GM21717 (cell line): ENCODE results near the gene PIK3CD.
"Not testable (repeated sequence)": the region's sequence is repeated elsewhere in the genome, so short reads cannot be mapped to it uniquely, and the experiment has no call there.

ENCODE experiments used
- ATAC-seq: cut with Tn5 transposase; IDR thresholded peaks from one replicate; pipeline ENCODE4 v1.9.1; 2021; ENCODE audit warnings: mild to moderate bottlenecking, moderate library complexity; ENCODE audit not compliant: unreplicated experiment

The PIK3CD gene

DNA sequence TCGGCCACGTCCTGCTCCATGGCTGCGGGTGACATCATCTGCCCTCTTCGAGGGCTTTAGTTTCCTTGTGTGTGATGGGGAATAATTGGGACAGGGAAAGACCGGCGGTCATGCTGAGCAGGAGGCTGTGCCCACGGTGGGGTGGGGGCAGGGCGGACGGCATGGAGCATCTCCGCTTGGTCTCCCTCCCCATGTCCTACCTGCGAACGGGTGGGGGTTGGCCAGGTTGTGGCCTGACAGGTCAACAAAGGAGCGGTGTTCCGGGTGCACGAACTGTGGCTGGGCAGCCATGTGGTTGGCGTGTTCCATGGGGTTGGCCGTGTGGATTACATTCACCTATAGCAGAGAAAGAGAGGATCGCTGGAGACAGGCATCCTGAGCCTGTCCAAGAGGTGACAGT lies 80.0 kb downstream of the PIK3CD start:
- no peak for ATAC-seq

DNA sequence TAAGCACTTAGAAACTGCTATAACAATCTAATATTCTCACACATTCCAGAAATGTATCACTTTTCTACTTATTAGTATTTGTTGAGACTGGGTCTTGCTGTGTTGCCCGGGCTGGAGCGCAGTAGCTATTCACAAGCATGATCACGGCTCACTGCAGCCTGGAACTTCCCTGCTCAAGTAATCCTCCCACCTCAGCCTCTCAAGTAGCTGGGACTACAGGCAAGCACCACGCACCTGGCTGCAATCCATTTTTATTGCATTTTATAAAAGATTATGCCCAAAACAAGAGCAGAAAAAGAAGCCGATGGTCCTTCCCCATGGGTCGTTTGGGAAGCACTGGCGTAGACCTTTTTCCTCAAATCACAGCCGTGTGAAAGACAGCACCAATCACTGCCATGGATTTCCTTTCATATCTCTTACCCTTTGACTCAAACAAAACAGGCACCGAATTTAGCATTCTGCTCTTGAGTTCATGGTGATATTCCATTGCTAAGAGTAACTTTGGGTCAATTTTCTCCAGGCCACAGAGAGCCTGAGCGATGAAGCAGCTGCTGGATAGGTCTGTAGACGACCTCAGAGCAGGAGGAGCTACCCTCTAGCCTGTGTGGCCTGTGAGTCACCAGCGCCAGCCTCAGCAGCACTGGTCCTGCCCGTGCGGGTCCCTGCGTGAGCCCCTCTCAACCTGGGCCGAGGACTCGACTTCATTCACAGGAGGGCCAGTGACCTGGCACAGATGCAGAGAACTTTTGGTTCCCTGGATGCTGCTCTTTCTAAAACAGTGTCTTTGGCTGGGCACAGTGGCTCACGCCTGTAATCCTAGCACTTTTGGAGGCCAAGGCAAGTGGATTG lies 80.8 kb downstream of the PIK3CD start:
- no peak for ATAC-seq

DNA sequence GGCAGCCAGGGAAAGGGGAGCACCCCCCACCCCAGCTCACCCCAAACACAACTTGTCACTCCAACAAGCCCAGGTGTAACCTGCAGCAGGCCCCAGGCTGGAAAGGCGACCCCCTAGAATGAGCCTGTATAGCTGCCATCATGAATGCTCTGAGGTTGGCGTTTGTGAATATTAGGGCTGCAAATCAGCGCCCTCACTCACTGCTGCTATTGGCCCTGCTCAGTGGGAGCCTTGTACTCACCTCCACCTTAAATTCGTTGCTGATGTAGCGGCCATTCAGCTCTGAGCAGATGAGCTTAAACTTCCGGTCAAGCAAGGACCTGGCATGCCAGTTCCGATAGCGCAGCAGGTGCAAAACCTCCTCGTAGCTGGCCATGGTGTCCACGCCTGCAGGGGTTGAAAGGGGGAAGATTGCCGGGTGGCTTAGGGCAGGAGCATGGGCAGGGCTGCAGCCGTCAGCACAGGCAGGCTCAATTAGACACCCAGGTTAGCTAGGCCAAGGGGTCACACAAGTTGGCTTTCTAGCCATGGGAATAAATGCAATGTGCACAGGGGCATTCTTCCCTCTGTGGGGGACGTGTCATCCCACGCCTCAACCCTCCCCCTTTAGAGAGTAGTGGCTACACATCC lies 81.7 kb downstream of the PIK3CD start:
- ATAC-seq, result no peak

DNA sequence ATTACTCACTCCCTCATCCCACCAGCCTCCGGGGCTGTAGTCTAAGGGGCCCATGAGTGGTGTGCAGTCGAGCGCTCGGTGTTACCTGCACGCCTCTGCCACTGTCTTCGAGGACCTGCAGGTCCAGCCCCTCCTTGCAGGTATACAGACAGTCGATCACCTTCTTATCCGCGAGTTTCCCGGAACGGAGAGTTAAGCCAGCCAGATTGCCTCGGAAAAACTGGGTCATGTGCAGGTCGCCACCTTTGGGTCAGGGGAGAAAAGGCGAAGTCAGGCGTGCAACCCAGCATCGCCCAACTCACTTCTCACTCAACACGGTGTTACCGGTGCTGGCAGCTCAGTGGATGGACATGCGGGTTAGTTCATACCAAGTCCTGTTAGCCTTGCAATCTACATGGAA lies 84.3 kb downstream of the PIK3CD start:
- no peak for ATAC-seq

DNA sequence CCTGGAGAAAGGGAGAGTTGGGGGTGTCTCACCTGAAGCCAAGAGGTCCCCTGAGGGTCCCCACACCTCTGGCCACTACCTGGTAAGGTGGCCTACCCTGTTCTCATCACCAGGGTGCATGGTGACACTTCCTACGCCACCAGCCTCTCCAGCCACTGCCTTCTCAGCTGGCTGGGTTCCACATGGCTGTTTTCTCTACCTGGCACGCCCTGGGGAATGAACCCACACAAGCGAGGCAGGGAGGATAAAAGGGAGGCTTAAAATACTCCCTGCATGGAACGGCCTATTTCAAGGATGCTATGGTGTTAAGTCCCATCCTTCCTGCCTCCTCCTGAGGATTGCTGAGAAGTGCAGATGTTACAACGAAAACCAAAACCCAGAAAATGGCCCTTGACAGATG lies 84.7 kb downstream of the PIK3CD start:
- no peak for ATAC-seq

DNA sequence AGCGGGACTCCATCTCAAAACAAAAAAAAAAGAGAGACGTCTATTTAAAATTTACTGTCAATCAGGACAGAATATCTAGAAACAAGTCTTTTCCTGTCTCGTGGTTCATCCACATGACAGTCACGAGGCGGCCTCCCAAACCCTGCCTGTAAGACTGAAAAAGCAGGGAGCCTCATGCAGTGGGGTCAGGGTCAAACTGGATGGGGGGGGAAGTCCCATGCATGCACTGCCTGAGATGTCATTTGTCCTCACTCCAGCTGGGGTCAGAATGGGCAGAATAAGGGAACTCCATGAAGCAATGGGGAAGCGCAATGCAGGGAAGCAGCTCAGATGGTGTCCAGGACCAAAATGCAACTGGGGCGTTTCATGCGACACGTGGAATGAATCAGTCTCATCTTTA lies 85.5 kb downstream of the PIK3CD start:
- ATAC-seq, result no peak

DNA sequence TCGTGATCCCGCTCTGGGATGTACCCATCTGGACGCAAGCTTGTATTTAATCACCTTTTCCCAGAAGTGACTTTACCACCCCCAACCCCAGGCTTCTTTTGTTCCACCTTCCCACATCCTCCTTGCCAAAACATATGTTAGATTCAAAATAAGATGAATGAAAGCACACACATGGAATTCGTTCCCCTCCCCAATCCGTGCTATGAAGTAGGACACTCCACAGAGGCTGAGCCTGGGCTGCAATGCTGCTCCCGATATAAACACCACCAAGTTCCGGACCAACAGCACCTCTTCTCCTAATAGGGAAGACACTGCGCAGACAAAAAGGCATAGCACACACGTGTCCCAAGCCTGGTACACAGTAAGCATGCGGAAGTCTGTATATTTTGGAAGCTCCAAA lies 86.1 kb downstream of the PIK3CD start:
- no peak for ATAC-seq

DNA sequence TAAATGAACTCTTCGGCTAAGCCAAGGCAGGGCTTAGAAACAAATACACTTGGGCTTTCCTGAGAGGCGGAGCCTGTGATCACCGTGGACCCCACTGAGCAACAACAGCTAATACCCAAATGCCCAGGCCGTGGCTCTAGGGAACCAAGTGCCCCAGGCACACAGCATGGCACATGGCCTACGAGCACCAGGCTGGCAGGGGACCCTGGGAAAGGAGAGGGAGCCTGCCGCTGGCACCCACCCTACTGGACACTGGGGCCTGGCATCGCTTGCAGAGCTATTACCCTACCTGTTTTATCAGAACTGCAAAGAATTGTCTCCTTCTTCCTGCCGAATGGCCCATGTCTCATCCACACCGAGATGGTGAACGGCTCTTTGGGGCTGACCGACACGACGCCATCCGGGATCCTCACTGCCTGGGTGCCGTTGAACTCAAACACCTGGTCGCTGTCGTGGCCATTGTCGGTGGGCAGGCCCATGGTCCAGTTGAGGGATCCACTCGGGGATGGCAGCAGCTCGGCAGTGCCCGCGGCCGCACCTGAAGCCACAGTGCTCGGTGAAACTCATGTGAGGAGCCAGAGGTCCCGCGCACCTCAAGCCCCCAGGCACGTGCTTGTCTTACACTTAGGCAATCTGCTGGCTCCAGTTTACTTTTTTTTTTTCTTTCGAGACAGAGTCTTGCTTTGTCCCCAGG lies 92.7 kb downstream of the PIK3CD start:
- ATAC-seq, result no peak

DNA sequence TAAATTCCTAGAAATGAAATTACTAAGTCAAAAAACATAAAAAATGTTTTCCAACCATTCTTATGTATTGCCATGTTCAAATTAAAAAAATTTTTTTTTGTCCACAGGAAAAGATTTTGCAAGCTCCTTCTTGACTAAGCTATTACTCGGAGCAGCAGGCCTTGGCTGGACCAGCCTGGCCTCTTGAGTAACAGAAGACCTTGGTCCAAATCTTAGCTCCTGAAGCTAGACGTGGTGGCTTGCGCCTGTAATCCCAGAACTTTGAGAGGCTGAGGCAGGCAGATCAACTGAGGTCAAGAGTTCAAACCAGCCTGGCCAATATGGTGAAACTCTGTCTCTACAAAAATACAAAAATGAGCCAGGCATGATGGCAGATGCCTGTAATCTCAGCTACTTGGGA lies 94.7 kb downstream of the PIK3CD start:
- ATAC-seq, result no peak

DNA sequence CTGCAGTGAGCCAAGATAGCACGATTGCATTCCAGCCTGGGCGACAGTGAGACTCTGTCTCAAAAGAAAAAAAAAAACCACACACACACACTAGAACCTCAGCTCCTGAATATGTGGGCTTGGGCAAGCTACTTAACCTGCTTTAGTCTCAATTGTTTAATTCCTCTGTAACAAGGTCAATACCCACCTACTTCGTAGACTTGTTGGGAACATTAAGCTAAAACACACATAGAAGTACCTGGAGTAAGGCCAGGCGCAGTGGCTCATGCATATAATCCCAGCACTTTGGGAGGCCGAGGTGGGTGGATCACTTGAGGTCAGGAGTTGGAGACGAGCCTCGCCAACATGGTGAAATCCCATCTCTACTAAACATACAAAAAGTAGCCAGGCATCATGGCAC lies 95.1 kb downstream of the PIK3CD start:
- no peak for ATAC-seq

DNA sequence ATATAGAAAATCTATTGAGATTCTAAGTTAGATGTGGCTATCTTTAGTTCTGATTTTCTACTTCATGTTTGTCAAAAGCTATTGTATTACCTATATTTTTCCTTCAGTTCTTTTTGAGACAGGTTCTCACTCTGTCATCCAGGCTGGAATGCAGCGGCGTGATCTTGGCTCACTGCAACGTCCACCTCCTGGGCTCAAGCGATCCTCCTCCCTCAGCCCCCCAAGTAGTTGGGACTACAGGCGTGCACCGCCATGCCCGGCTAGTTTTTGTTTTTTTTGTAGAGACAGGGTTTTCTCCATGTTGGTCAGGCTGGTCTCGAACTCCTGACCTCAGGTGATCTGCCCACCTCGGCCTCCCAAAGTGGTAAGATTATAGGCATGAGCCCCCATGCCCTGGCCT lies 96.9 kb downstream of the PIK3CD start:
- not testable (repeated sequence) for ATAC-seq

DNA sequence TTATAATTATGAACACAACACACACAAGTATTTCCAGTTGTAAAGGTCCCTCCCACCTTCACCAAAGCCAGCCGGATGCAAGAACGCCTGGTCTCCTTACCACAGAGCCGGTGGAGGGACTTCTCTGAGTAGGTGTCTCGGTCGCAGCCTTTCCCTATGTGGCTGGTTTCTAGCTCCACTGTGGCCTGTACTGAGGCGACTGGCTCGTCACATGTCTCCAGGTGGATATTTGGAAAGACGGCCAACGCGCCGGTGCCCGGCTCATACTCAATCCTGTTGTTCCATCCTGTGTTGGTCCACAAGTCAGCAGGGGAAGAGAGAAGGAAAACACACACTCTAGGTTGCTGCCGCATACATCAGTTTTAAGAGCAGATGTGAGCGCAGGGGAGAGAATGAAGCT lies 97.8 kb downstream of the PIK3CD start:
- ATAC-seq, result no peak

DNA sequence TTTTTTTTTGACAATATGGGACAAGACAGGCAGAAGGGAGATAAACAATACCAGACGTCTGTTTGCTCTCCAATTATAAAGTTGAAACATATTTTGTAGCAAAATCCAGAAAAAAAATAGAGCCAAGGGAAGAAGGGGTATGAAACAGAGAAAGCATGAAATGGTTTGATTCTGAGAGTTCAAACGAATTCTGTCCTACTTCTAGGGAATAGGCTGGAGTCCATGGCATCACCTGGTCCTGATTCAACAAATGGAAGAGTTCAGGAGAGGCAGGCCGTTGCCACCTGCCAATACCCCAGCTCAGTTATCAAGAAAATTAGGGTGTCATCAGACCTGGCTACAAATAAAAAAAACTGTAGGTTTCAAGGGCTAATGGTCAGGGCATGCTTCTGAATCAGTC lies 100.4 kb downstream of the PIK3CD start:
- ATAC-seq, result no peak

DNA sequence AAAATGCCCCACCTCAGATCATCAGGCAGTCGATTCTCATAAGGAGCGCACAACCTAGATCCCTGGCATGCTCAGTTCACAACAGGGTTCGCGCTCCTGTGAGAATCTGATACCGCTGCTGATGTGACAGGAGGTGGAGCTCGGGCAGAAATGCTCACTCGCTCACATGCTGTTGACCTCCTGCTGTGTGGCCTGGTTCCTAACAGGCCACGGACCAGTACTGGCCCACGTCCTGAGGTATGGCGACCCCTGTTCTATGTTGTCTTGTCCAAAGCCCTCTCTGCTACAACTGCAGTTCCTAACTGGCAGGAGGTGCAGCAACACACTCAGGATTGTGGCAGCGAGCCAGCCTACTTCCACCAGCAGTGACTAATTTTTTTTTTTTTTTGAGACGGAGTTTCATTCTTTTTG lies 101.6 kb downstream of the PIK3CD start:
- no peak for ATAC-seq

DNA sequence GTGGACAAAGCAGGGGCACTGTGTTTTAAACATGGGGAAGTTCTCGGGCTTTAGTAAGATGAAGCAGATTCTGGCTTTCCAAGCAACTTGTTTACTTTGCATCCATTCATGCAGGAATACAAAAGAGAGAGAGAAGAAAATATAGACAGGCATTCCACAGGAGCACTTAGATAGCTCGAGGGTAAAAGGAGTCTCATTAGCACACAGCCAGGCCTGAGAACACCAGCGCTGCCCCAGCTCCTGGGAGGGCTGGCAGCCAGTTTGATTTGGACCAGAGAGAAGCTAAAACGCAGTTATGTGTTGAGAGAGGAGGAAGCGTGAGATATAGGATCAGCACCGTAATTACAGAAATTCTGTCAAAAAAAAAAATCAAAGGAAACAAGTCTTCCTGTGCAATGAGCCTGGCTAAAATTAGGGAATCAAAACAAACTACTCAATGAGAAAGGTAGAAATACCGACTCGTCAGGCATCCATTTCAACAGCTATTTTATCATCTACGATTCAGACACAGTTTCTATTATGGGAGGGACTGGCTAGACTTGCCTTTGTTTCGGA lies 104.0 kb downstream of the PIK3CD start:
- no peak for ATAC-seq

DNA sequence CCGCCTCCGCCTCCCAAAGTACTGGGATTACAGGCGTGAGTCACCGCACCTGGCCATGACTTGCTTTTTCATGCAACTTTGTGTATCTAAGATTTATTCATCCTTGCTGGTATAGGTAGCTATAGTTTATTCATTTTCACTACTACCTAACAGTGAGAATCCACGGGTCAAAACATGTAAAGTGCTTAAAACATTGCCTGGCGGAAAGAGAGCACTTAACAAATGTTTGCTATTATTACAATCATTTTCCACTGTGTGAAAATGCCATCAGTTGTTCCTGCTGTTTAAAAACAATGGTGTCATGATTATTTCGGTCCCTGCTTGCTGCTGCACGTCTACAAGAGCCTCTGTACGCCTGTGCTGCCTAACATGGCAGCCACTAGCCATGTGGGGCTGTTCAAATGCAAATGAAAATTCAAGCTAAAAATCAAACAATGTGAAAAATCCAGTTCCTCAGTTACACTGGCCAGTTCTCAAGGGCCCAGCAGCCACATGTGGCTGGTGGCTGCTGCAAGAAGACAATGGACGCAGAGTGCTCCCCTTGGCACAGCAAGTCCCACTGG lies 107.1 kb downstream of the PIK3CD start:
- ATAC-seq, result no peak

DNA sequence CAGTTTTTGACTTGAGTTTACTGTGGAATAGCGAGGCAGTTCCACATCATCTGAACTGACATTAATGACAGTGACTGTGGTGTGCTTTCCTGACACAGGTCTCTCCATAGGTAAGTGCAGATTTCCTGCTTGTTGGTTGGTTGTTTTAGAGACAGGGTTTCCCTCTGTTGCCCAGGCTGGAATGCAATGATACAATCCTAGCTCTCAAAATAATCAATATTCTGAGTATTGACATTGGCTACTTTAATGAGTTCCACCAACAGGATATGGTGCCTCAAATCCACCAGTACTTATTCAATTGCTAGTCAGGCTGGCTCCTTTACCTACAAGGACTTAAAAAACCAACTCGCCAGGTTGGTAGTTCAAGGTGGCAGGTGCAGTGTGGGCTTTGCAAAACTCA lies 108.4 kb downstream of the PIK3CD start:
- ATAC-seq, result no peak

DNA sequence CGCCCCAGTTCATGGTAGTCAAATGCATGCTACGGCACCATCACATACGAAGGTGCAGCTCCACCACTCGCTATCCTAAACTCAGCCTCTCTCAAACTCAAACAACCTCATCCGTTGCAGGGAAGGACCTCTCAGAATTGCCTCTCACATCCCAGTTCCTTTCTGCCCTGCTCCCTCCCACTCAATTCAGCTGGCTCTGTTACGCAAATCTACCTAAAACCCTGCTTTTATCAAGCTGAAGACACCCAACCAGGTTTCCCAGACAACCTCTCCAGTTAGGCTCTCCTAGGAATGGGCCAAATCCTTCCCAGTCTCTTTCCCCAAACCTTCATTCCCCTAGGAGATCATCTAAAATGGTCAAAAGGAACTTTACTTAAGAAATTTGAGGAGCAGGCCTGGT lies 109.3 kb downstream of the PIK3CD start:
- ATAC-seq, result no peak

DNA sequence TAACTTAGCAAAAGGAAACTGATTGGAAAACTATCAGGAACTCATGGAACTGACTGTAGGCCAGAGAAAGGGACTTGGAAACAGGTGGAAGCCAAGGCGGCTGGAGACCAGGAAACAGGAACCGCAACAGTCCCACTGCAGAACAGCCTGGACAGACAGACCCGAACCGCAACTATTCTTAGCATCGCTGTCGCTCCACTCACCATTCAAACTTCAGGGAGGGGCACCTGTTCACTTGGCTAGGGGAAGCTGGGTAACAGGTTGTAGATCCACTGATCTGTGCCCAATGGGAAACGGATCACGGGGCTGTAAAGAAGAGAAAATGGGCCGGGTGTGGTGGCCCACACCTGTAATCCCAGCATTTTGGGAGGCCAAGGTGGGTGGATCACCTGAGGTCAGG lies 110.3 kb downstream of the PIK3CD start:
- ATAC-seq, result no peak

DNA sequence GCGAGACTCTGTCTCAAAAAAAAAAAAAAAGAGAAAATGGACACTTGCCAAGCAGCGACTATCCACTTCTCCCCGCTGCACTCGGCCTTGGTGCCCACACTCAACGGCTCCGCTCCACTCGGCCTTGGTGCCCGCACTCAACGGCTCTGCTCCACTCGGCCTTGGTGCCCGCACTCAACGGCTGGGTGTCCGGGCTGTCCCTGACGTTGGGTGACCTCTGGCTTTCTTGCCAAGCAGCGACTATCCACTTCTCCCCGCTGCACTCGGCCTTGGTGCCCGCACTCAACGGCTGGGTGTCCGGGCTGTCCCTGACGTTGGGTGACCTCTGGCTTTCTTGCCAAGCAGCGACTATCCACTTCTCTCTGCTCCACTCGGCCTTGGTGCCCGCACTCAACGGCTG lies 110.9 kb downstream of the PIK3CD start:
- not testable (repeated sequence) for ATAC-seq

DNA sequence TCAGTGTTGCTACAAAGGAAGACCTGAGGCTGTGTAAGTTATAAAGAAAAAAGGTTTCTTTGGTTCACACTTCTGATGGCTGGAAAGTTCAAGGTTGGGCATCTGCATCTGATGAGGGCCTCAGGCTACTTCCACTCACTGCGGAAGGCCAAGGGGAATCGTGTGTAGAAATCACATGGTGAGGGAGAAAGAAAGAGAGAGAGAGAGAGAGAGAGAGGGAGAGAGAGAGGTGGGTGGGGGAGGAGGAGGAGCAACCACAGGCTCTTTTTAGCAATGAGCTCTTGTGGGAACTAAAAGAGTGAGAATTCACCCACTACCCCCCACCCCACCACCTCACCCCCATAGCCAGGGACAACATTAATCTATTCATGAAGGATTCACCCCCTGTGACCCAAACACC lies 112.4 kb downstream of the PIK3CD start:
- ATAC-seq, result no peak
